Transverse colon (tissue), 4 donors: Measurements from ENCODE around the gene ZDHHC3.

Source experiments
- POLR2AphosphoS5 ChIP-seq, 3 donors: sonication (generic); formaldehyde crosslinking; IDR thresholded peaks; one replicate each; pipeline ENCODE4 v1.6.1; 2016; ENCODE audit warnings: antibody characterized with exemption in 3 of 3
- TF ChIP-seq, protein P1 (sequence below), 5 experiments: fragments of 200-600 bp in 3 of 5; fragments of 450-650 bp in 2 of 5; sonication (generic) in 3 of 5; IDR thresholded peaks; 1 replicate in 2 of 5; 2 replicates in 3 of 5; pipeline ENCODE4 v1.5.1; 2016 to 2017; ENCODE audit warnings: antibody characterized with exemption in 5 of 5, inconsistent platforms in 3 of 5, mild to moderate bottlenecking in 2 of 5, moderate library complexity in 1 of 5

DNA sequence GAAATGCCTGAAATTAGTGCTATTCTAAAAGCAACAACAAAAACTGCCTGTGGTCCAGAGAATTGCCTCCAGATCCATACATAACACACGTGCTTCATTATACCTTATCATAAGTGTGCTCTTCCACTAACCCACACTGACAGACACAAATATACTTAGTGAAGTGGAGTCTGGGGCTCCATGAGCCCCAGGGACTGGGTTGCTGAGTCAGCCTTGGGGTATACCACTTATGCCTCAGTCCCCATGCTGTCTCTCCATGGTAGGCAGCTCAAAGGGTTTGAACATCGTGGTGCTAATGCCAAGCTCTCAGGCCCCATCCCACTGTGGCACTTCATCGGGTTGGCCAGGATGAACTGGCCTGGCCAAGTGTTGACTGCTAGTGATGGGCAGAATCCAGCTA, 10.8 kb downstream of the ZDHHC3 start:
- TF ChIP-seq, protein P1, sequence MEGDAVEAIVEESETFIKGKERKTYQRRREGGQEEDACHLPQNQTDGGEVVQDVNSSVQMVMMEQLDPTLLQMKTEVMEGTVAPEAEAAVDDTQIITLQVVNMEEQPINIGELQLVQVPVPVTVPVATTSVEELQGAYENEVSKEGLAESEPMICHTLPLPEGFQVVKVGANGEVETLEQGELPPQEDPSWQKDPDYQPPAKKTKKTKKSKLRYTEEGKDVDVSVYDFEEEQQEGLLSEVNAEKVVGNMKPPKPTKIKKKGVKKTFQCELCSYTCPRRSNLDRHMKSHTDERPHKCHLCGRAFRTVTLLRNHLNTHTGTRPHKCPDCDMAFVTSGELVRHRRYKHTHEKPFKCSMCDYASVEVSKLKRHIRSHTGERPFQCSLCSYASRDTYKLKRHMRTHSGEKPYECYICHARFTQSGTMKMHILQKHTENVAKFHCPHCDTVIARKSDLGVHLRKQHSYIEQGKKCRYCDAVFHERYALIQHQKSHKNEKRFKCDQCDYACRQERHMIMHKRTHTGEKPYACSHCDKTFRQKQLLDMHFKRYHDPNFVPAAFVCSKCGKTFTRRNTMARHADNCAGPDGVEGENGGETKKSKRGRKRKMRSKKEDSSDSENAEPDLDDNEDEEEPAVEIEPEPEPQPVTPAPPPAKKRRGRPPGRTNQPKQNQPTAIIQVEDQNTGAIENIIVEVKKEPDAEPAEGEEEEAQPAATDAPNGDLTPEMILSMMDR (IDR thresholded peaks at IDR 0.05) = no peak
- TF ChIP-seq POLR2AphosphoS5 (IDR thresholded peaks at IDR 0.05) = no peak
